T47D (cell line): Measurements from ENCODE around the gene TET1.
"Not testable (repeated sequence)": the region's sequence is repeated elsewhere in the genome, so short reads cannot be mapped to it uniquely, and the experiment has no call there.

Experiments used
- DNase-seq, 2 experiments: peaks; one replicate each; pipeline versions ENCODE4 v3.0.0 to v3.0.0-alpha.2; 2011 to 2012; ENCODE audit warnings: low read depth in 1 of 2, low spot score in 1 of 2
- JUND ChIP-seq: IDR thresholded peaks from 2 replicates; pipeline ENCODE4 v1.6.1; 2012; ENCODE audit warnings: low read depth
- in situ Hi-C: cut with HindIII; loops from 2 replicates; pipeline ENCODE4 v1.10.0; 2016; ENCODE audit warnings: low sequenced_read_pairs, low pct_unique_long_range_greater_than_20kb

TET1 gene

DNA sequence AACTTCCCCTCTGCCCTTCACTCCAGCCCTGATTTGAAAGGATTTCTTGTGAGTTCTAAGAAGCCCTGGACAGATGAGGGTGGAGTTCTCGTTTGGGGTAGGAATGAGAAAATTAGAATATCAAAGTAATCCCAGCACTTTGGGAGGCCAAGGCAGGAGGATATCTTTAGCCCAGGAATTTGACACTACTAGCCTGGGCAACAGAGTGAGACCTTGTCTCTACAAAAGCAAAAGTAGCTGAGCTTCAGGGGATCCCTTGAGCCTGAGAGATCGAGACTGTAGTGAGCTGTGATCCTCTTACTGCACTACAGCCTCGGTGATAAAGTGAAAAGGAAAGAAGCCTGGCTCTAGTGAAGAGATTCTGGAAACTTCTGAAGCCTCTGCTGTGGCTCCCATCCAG, 76.2 kb downstream of the TET1 start:
- no peak for DNase-seq
- in situ Hi-C loops, result no loop called here
- TF ChIP-seq JUND, result no peak

DNA sequence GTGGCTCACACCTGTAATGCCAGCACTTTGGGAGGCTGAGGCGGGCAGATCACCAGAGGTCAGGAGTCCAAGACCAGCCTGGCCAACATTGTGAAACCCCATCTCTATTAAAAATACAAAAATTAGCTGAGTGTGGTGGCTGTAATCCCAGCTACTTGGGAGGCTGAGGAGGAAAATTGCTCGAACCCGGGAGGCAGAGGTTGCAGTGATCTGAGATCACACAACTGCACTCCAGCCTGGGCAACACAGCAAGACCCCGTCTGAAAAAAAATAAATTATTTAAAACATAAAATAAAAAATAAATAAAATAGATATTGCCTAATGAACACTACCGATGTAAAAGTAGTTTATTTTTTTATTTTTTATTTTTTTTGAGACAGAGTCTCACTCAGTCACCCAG, 83.4 kb downstream of the TET1 start:
- DNase-seq, in situ Hi-C loops: not testable (repeated sequence)

DNA sequence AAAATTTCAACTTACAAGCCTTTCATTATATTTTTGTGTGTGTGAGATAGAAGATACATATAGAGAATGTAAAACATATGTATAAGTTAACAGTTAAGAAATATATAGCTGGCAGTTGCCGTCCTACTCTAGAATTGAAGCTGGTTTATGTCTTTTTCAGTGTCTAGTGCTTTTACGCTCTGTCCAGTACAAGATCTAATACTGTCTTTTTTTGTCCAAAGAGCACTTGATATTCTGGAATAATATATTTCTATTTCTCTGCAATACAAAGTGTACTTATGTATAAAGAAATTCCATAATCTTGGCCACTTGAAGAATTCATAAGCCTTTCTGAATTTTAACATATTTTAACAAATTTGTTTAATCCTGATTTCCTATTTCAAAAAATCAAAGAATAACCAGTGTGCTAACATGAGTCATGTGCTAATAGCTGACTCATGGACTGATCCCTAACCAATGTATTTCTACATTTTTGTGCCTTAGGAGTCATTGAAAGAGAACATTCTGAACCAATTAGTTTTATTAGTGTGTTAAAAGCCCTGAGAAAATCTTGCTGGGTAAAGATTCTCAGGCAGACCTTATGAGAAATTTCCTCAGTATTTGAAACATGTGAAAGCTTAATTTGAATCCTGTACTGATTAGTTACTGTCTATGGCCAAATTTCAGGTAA, 87.7 kb downstream of the TET1 start:
- TF ChIP-seq JUND, result no peak
- in situ Hi-C loops, result no loop called here
- no peak for DNase-seq

DNA sequence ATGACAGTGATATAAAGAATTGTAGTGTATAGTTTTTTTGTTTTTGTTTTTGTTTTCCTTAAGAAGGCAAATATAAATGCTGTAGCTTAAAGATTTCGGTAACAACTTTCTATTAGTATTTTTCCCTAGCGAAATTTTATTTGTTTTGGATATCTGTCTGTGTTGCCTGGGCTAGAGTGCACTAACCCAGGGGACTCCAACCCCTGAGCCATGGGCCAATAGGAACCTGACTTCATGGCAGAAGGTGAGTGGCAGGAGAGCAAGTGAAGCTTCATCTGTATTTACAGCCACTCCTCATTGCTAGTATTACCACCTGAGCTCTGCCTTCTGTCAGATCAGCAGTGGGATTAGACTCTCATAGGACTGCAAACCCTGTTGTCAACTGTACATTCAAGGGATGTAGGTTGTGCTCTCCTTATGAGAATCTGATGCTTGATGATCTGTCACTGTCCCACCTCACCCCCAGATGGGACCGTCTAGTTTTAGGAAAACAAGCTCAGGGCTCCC, 95.5 kb downstream of the TET1 start:
- TF ChIP-seq JUND, result no peak
- DNase-seq, result no peak
- in situ Hi-C loops, result no loop called here

- DNase-seq, result no peak
- no peak for TF ChIP-seq JUND
- in situ Hi-C loops, result no loop called here
These were observed 105.7 kb downstream of the TET1 start for GRCh38 chr10:68665841-68666240.

- DNase-seq, result no peak
- no peak for TF ChIP-seq JUND
- in situ Hi-C loops, result no loop called here
These were observed 106.2 kb downstream of the TET1 start for GRCh38 chr10:68666280-68666760.

DNA sequence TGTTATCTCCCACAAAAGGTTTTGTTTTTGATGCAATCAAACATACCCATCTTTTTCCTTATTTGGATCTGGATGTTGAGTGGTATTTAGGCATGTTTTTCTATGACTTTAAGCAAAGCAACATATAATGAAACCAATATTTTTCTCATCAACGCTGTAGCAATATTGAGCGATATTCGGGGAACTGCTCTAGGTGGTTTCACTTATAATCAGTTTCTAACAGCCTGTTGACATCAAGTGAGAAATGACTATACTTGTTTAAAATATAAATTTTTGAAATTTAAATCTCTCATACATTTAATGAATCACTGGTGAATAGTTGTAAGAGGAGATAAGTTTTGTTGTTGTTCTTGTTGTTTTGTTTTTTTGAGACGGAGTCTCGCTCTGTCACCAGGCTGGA, 108.1 kb downstream of the TET1 start:
- in situ Hi-C loops, result no loop called here
- no peak for TF ChIP-seq JUND
- no peak for DNase-seq

DNA sequence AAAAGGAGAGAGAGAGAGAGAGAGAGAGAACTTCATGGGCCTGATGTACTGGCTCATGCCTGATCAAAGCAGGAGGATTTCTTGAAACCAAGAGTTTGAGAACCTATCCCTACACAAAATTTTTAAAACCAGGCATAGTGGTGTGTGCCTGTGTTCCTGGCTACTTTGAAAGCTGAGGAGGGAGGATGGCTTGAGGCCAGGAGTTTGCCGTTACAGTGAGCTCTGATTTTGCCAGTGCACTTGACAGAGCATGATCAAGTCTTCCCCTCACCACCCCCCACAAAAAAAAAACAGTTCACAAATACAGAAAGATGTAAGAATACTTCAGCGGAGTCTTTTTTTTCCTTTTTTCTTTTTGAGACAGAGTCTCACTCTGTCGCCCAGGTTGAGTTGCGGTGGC, 108.8 kb downstream of the TET1 start:
- in situ Hi-C loops, result no loop called here
- TF ChIP-seq JUND, result no peak
- DNase-seq, result no peak

GRCh38 chr10:68684413-68684812, 124.3 kb downstream of the TET1 start:
- DNase-seq, result no peak
- in situ Hi-C loops, result no loop called here
- TF ChIP-seq JUND, result no peak

- in situ Hi-C loops, result no loop called here
- TF ChIP-seq JUND, result no peak
- no peak for DNase-seq
These were observed 135.9 kb downstream of the TET1 start for GRCh38 chr10:68696018-68696417.

- TF ChIP-seq JUND, result no peak
- in situ Hi-C loops, result no loop called here
- no peak for DNase-seq
These were observed 137.0 kb downstream of the TET1 start for GRCh38 chr10:68697106-68697505.

GRCh38 chr10:68700197-68700596, 140.1 kb downstream of the TET1 start:
- no peak for TF ChIP-seq JUND
- in situ Hi-C loops, result no loop called here
- no peak for DNase-seq

- in situ Hi-C loops, result no loop called here
- no peak for DNase-seq
- TF ChIP-seq JUND, result no peak
These were observed 145.4 kb downstream of the TET1 start for GRCh38 chr10:68705548-68705947.

- in situ Hi-C loops, result not testable (repeated sequence)
These were observed 148.8 kb downstream of the TET1 start for GRCh38 chr10:68708987-68709386.

GRCh38 chr10:68713065-68713464, 152.9 kb downstream of the TET1 start:
- DNase-seq, in situ Hi-C loops: not testable (repeated sequence)

More at GRCh38 chr10:68708987-68709386, 148.8 kb downstream of the TET1 start:
- not testable (repeated sequence) for DNase-seq
